ENCODE results near the gene FYN. TPM values are rescaled to one million over a fixed set of nuclear protein-coding genes. Genes with fewer than 3 reads are reported as not detected.

FYN gene
- polyA plus RNA-seq, 2 of the 4 experiments (the other 2 are of a cell fraction), result 3.5 to 3.7 TPM

GRCh38 chr6:111724039-111724438, 149.2 kb downstream of the FYN start:
- FAIRE-seq, result no peak
- 73% methylated on average over 5 of the region's 5 CpGs for WGBS (ENCODE audit: missing lambda C conversion rate)
- no peak for DNase-seq (ENCODE audit: low read depth in 1 of 2, low spot score in 1 of 2)
- Histone ChIP-seq H3K9me3 (no peaks in the 10 kb centered on the region), H3K4me2 (no peak overlapping the region), H3K4me3 (no peak overlapping the region), H3K4me1 (peaks cover 7% of the 10 kb centered on the region; the same call in 1 of the 3 replicates), H3K27ac (no peak overlapping the region)
- TF ChIP-seq CBX8 (IDR thresholded peaks at IDR 0.05) (no peak), TP53 (CRISPR knock-in tag; IDR thresholded peaks at IDR 0.05) (no peak), ESRRA (IDR thresholded peaks at IDR 0.05; ENCODE audit: borderline replicate concordance, low read length) (no peak), NFE2L2 (conservative IDR thresholded peaks at IDR 0.05; ENCODE audit: low read length) (no peak), HOXB13 (CRISPR knock-in tag; IDR thresholded peaks at IDR 0.05; ENCODE audit: low read depth) (no peak), MAZ (IDR thresholded peaks at IDR 0.05; ENCODE audit: borderline replicate concordance, low read depth, low read length) (no peak), HOXA7 (CRISPR knock-in tag; IDR thresholded peaks at IDR 0.05) (no peak), RAD21 (conservative IDR thresholded peaks at IDR 0.05 in 1 of 2, IDR thresholded peaks at IDR 0.05 in 1 of 2) (no peak), NPAS2 (CRISPR knock-in tag; IDR thresholded peaks at IDR 0.05; ENCODE audit: borderline replicate concordance) (no peak)
- ATAC-seq, result no peak
- POLR2A ChIA-PET, result no interaction called here
- CTCF ChIA-PET, result interaction anchor here (1.0 kb wide), 1 partner anchor 305 kb away, joined by 4 read pairs; no protein-coding TSS in a partner anchor

GRCh38 chr6:111723412-111723970, 149.8 kb downstream of the FYN start:
- DNase-seq (ENCODE audit: low read depth in 1 of 2, low spot score in 1 of 2), result no peak
- TF ChIP-seq HOXA7 (CRISPR knock-in tag; IDR thresholded peaks at IDR 0.05) (no peak), BHLHE40 (IDR thresholded peaks at IDR 0.05; ENCODE audit: low read depth, low read length) (no peak), ZSCAN20 (CRISPR knock-in tag; IDR thresholded peaks at IDR 0.05) (no peak), HES2 (IDR thresholded peaks at IDR 0.05) (no peak), RAD21 (conservative IDR thresholded peaks at IDR 0.05 in 1 of 2, IDR thresholded peaks at IDR 0.05 in 1 of 2) (no peak), KDM5A (IDR thresholded peaks at IDR 0.05) (no peak), EHF (CRISPR knock-in tag; IDR thresholded peaks at IDR 0.05) (no peak), SREBF2 (IDR thresholded peaks at IDR 0.05) (no peak), JUNB (IDR thresholded peaks at IDR 0.05) (no peak), E2F6 (IDR thresholded peaks at IDR 0.05; ENCODE audit: borderline replicate concordance, low read depth) (no peak), GATA3 (IDR thresholded peaks at IDR 0.05; ENCODE audit: borderline replicate concordance) (no peak), JUN (IDR thresholded peaks at IDR 0.05) (no peak), FOSL2 (IDR thresholded peaks at IDR 0.05) (no peak), FOSL2 (CRISPR knock-in tag; IDR thresholded peaks at IDR 0.05) (no peak), BCL3 (IDR thresholded peaks at IDR 0.05) (no peak), POLR2AphosphoS2 (conservative IDR thresholded peaks at IDR 0.05; ENCODE audit: low read length) (no peak)
- H3K4me1 ChIP-seq, result peaks cover 7% of the 10 kb centered on the region; the same call in 1 of the 3 replicates
- no peak overlapping the region for H3K4me2 ChIP-seq
- FAIRE-seq, result no peak
- ChIA-PET CTCF (interaction anchor here (1.0 to 1.1 kb wide), 2 partner anchors 9 to 305 kb away, joined by 3 to 4 read pairs; no protein-coding TSS in a partner anchor), POLR2A (no interaction called here)
- H3K4me3 ChIP-seq, result no peak overlapping the region
- WGBS (ENCODE audit: missing lambda C conversion rate), result 60% methylated on average over 7 of the region's 7 CpGs
- ATAC-seq, result no peak
- no peak overlapping the region for H3K27ac ChIP-seq
- H3K9me3 ChIP-seq, result no peaks in the 10 kb centered on the region

- H3K27ac ChIP-seq, result no peak overlapping the region
These were observed 151.0 kb downstream of the FYN start for GRCh38 chr6:111722179-111722731.

More at GRCh38 chr6:111722179-111722731, 151.0 kb downstream of the FYN start:
- POLR2A ChIA-PET, result no interaction called here
- WGBS (ENCODE audit: missing lambda C conversion rate), result 37% methylated on average over 3 of the region's 3 CpGs
- H3K9me3 ChIP-seq, result no peaks in the 10 kb centered on the region
- no peak for DNase-seq (ENCODE audit: low read depth in 1 of 2, low spot score in 1 of 2)
- no peak overlapping the region for H3K4me3 ChIP-seq
- TF ChIP-seq CEBPB (IDR thresholded peaks at IDR 0.05) (peak; percentile 69 to 82), TFCP2L1 (CRISPR knock-in tag; IDR thresholded peaks at IDR 0.05) (no peak), MYC (IDR thresholded peaks at IDR 0.05; ENCODE audit: borderline replicate concordance, low read length) (no peak), NFE2L2 (conservative IDR thresholded peaks at IDR 0.05; ENCODE audit: low read length) (no peak), CTCF (IDR thresholded peaks at IDR 0.05) (no peak), KDM5A (IDR thresholded peaks at IDR 0.05) (no peak), HMGXB4 (CRISPR knock-in tag; IDR thresholded peaks at IDR 0.05; ENCODE audit: borderline replicate concordance) (no peak)
- CTCF ChIA-PET, result interaction anchor here (0.9 to 1.5 kb wide), 4 partner anchors 8 to 321 kb away, joined by 3 to 4 read pairs (median 3); no protein-coding TSS in a partner anchor
- H3K4me2 ChIP-seq, result peak overlapping the region; percentile 37; the same call in 2 of the 3 replicates
- no peak for FAIRE-seq
- no peak for ATAC-seq
- H3K4me1 ChIP-seq, result peaks cover 7% of the 10 kb centered on the region; the same call in 1 of the 3 replicates
